K562 (cell line): ENCODE results near the gene LPCAT1. TPM values are rescaled to one million over a fixed set of nuclear protein-coding genes. Genes with fewer than 3 reads are reported as not detected.

Experiments
- ATAC-seq: fragments of 200-7000 bp; cut with Tn5 transposase; 3 replicates; pipeline ENCODE4 v1.9.1; 2020; ENCODE audit warnings: moderate library complexity
- BruUV-seq: library from RNA; stranded (reverse); fragments of 400-500 nt; replicated peaks from 2 replicates; lab custom pipeline; 2021; lab: Mats Ljungman, UMichigan
- CTCF ChIA-PET: fragments of 300-600 bp; formaldehyde crosslinking; extraction: SDS; loops from one replicate; lab custom pipeline; 2021; ENCODE audit warnings: low intra/inter-chr PET ratio; lab: Yijun Ruan, JAX
- POLR2A ChIA-PET: fragments of 300-600, 350-650 bp; sonication (Branson Sonifier 250); formaldehyde crosslinking; extraction: SDS; loops from one replicate; lab custom pipeline; 2021; ENCODE audit warnings: antibody characterized with exemption, inconsistent platforms; lab: Yijun Ruan, JAX
- DNase-seq, 4 experiments: peaks; one replicate each; pipeline versions ENCODE4 v3.0.0 to v3.0.0-alpha.2; 2011 to 2018; ENCODE audit warnings: low spot score in 3 of 4, mixed read lengths in 3 of 4; ENCODE audit errors: extremely low read depth in 1 of 4
- FAIRE-seq: peaks from 2 replicates; lab custom pipeline; 2011; peaks lifted over from hg19 to GRCh38; lab: Jason Lieb, UNC
- H2AFZ ChIP-seq: 2 replicates; pipeline ENCODE4 v1.6.0; 2011; ENCODE audit warnings: low read depth, low read length, control low read depth, inconsistent platforms
- H3K27ac ChIP-seq: fragments of 200-600 bp; 3 replicates; pipeline ENCODE4 v1.8.0; 2011; ENCODE audit warnings: low read depth, mild to moderate bottlenecking, control low read depth, inconsistent platforms, low read length, moderate library complexity, mixed read lengths; ENCODE audit errors: extremely low read depth
- H3K27me3 ChIP-seq, 2 experiments: fragments of 300-600 bp in 1 of 2; 2 replicates in 1 of 2; 3 replicates in 1 of 2; pipeline versions ENCODE4 v1.6.0 to v1.8.0; 2011; ENCODE audit warnings: inconsistent platforms in 2 of 2, low read length in 2 of 2, mild to moderate bottlenecking in 1 of 2, mixed read lengths in 1 of 2, moderate library complexity in 1 of 2; ENCODE audit not compliant: control insufficient read depth in 2 of 2, insufficient read depth in 2 of 2
- H3K36me3 ChIP-seq: fragments of 300-600 bp; 3 replicates; pipeline ENCODE4 v1.8.0; 2011; ENCODE audit warnings: mild to moderate bottlenecking, low read length, inconsistent platforms; ENCODE audit not compliant: control insufficient read depth, insufficient read depth
- H3K4me1 ChIP-seq, 2 experiments: fragments of 200-600 bp in 1 of 2; replicated peaks in 1 of 2; 2 replicates in 1 of 2; 3 replicates in 1 of 2; pipeline versions ENCODE4 v1.5.1 to v1.8.0; 2011; ENCODE audit warnings: inconsistent platforms in 2 of 2, low read length in 2 of 2, mild to moderate bottlenecking in 1 of 2, mixed read lengths in 1 of 2, moderate library complexity in 1 of 2; ENCODE audit not compliant: control insufficient read depth in 2 of 2, insufficient read depth in 2 of 2
- H3K4me2 ChIP-seq: 2 replicates; pipeline ENCODE4 v1.6.1; 2011; ENCODE audit warnings: low read length, control low read depth, inconsistent platforms, mixed read lengths; ENCODE audit not compliant: insufficient read depth
- H3K4me3 ChIP-seq: fragments of 200-600 bp; sonication (generic), shearing (Covaris generic); 2 replicates; pipeline ENCODE4 v1.5.1; 2016; ENCODE audit warnings: control low read depth, inconsistent platforms
- H3K79me2 ChIP-seq: fragments of 200-600 bp; 3 replicates; pipeline ENCODE4 v1.8.0; 2011; ENCODE audit warnings: low read length, inconsistent platforms; ENCODE audit not compliant: control insufficient read depth, insufficient read depth
- H3K9ac ChIP-seq, 2 experiments: 2 replicates each; pipeline versions ENCODE4 v1.6.0 to v1.6.1; 2011; ENCODE audit warnings: low read depth in 2 of 2, low read length in 2 of 2, control low read depth in 1 of 2, inconsistent platforms in 1 of 2, mild to moderate bottlenecking in 1 of 2, mixed read lengths in 1 of 2; ENCODE audit not compliant: insufficient read depth in 1 of 2
- H3K9me1 ChIP-seq: one replicate; pipeline ENCODE4 v1.6.0; 2011; ENCODE audit warnings: inconsistent platforms, mild to moderate bottlenecking, low read length, moderate library complexity; ENCODE audit not compliant: control insufficient read depth, insufficient read depth
- H3K9me3 ChIP-seq: replicated peaks from 2 replicates; pipeline ENCODE4 v1.5.1; 2011; ENCODE audit warnings: low read depth, low read length, inconsistent platforms; ENCODE audit not compliant: control insufficient read depth, insufficient read depth
- H4K20me1 ChIP-seq: replicated peaks from 2 replicates; pipeline ENCODE4 v1.6.1; 2011; ENCODE audit warnings: low read length, inconsistent platforms, mixed read lengths; ENCODE audit not compliant: control insufficient read depth, insufficient read depth
- FOXK2 ChIP-seq, 2 experiments: fragments of 450-650 bp; IDR thresholded peaks in 1 of 2; conservative IDR thresholded peaks in 1 of 2; 2 replicates each; pipeline ENCODE4 v1.6.1; 2016; ENCODE audit warnings: low read depth in 2 of 2, mild to moderate bottlenecking in 1 of 2
- JUND ChIP-seq, 2 experiments: IDR thresholded peaks; 2 replicates in 1 of 2; 3 replicates in 1 of 2; pipeline ENCODE4 v1.6.1; 2011; ENCODE audit warnings: borderline replicate concordance in 2 of 2, low read depth in 2 of 2, low read length in 2 of 2, improper control_type of control experiment in 1 of 2, missing biosample characterization in 1 of 2, missing genetic modification characterization in 1 of 2, missing genetic modification reagents in 1 of 2
- TAF7 ChIP-seq: fragments of 450-650 bp; IDR thresholded peaks from 2 replicates; pipeline ENCODE4 v1.6.1; 2016; ENCODE audit warnings: missing genetic modification characterization, missing compliant biosample characterization
- ZNF3 ChIP-seq: fragments of 250-450 bp; sonication (Bioruptor Pico); IDR thresholded peaks from 2 replicates; pipeline ENCODE4 v1.5.0; 2021; ENCODE audit warnings: mild to moderate bottlenecking, moderate library complexity
- WGBS: fragments of 100-300 bp; shearing (Covaris generic); methylation state at CpG from one replicate; pipeline ENCODE4 v1.1.6; 2016; ENCODE audit warnings: low coverage, mixed read lengths; ENCODE audit not compliant: insufficient coverage; ENCODE audit errors: missing lambda C conversion rate; 5-methylcytosine and 5-hydroxymethylcytosine counted together
- in situ Hi-C: fragments of 300-500 bp; cut with MboI; formaldehyde crosslinking; loops from 4 replicates; pipeline ENCODE4 v1.15.0; 2018; ENCODE audit warnings: inconsistent platforms, mixed read lengths
- intact Hi-C: fragments of 100-400 bp; cut with micrococcal nuclease; formaldehyde crosslinking; loops from 2 replicates; pipeline ENCODE4 v1.14.2; 2022
- polyA plus RNA-seq, 8 experiments: library from polyadenylated mRNA; depleted of rRNA in 4 of 8; stranded (reverse) in 5 of 8; unstranded in 3 of 8; fragments of >200 nt; fragmentation: Nextera tagmentation in 2 of 8; fragmentation: Illumina TruSeq in 1 of 8; extraction: Ambion mirVana in 2 of 8; extraction: Trizol in 1 of 8; gene quantifications; 2 replicates each; pipeline versions ENCODE4 v1.2.1 to v1.2.3, GENCODE V29; 2011 to 2014; ENCODE audit warnings: inconsistent platforms in 1 of 8, missing spikeins in 1 of 8
- total RNA-seq, 7 experiments: library from RNA; depleted of rRNA in 6 of 7; stranded (reverse); fragments of >200 nt in 6 of 7; fragmentation: Illumina TruSeq in 2 of 7; extraction: Trizol in 2 of 7; gene quantifications; 2 replicates each; pipeline versions ENCODE4 v1.2.1 to v1.2.3, GENCODE V29; 2011 to 2021; ENCODE audit warnings: low replicate concordance in 1 of 7

Gene LPCAT1
- total and polyA plus RNA-seq, 9 of the 15 experiments (the other 6 are each of a cell fraction or from before 2014, with no cell fraction given): 0.14 to 18.4 (median 13.9) TPM

DNA sequence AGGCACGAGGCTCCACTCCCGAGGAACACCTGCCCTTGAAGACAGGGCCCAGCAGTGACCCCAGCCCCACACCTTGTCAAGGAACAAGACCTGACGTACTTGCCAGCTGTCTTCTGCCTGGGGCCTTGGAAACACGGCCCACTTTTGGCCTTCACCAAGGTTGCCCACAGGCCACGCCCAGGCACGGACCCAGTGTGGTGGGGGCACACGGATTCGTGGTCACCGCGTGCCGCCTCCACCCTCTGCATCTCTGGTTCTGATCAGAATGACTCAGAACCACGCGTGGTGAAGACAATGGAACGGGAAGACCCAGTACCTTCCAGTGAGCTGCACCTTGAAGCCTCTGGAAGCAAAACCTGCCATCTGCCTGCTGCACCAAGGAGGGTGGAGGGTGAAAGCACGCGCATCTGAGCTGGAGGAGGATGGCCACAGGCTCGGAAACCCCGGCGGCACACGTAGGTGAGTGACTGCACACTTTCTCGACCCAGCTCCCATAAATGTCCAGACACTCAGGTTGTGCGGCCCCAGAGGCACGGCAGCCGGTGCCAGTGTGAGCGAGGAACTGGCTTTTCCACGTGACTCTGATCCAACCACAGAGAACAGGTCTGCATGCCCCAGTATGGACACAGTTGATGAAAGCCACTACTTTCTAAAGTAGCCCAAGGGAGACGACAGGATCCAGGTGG is 36.5 kb downstream of the LPCAT1 start:
- H3K36me3 ChIP-seq: peaks cover 11% of the 10 kb centered on the region; the same call in 1 of the 3 replicates
- DNase-seq (no peak), FAIRE-seq (no peak), ATAC-seq (no peak)
- no peaks in the 10 kb centered on the region for H3K9me1 ChIP-seq
- ChIA-PET CTCF (no interaction called here), POLR2A (no interaction called here)
- peak overlapping the region in 1 of 2 experiments; percentile 21; a peak in 1 of 4 replicates for H3K9ac ChIP-seq
- no peak for TF ChIP-seq TAF7 (tag)
- TF ChIP-seq ZNF3 (CRISPR knock-in tag): no peak
- no peak for TF ChIP-seq FOXK2 (conservative IDR thresholded peaks at IDR 0.05 in 1 of 2, IDR thresholded peaks at IDR 0.05 in 1 of 2; ENCODE audit: low read depth in 2 of 2)
- TF ChIP-seq JUND (IDR thresholded peaks at IDR 0.05; ENCODE audit: borderline replicate concordance, low read depth, low read length): no peak
- TF ChIP-seq JUND (tag; IDR thresholded peaks at IDR 0.05; ENCODE audit: borderline replicate concordance, low read depth, low read length): no peak
- no TSS peak for BruUV-seq
- intact Hi-C loops: no loop called here
- in situ Hi-C loops: loop anchor here (5.0 kb wide), 1 partner anchor 155 kb away; no protein-coding TSS in a partner anchor
- H3K79me2 ChIP-seq: no peaks in the 10 kb centered on the region
- no peaks in the 10 kb centered on the region for H3K9me3 ChIP-seq
- no peaks in the 10 kb centered on the region for H3K27me3 ChIP-seq
- H2AFZ ChIP-seq: no peak overlapping the region
- H4K20me1 ChIP-seq: peaks cover 7% of the 10 kb centered on the region; the same call in 1 of the 2 replicates
- WGBS: 55% methylated on average over 27 of the region's 27 CpGs
- peaks cover 0 to 7% of the 10 kb centered on the region in 2 experiments; a peak in 1 of 5 replicates for H3K4me1 ChIP-seq
- no peak overlapping the region for H3K4me3 ChIP-seq
- no peak overlapping the region for H3K27ac ChIP-seq
- no peak overlapping the region for H3K4me2 ChIP-seq
